Measurements from ENCODE around the gene P2RY13.

DNA sequence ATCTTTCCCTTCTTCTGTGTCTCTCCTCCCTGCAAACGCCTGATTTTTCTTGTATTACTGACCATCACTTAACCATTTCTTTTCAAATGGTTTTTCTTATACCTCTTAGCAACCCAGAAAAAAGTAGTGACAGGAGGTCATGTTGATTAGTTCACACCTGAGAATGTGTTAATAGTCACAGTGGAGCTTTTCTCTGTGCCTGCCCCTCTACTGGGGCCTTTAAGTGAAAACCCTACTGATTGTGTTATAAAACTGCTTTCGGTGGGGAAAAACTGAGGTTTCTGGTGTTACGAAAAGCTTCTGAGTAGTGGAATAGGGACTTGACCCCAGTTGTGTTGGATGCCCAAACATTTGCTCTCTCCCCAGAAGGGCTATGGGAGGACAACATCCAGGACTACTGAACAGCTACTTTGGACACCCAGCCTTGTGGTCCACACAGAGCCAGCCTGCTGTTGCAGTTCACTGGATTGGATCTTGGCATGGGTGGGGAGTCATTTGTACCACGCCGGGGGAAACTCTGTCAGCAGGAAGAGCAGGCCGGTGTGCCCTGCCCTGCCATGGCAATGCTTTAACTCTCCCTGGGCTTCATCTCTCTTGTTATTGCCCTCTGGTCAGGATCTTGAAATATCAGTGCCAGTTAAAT is 23.1 kb downstream of the P2RY13 start:
- TF ChIP-seq, protein P1, sequence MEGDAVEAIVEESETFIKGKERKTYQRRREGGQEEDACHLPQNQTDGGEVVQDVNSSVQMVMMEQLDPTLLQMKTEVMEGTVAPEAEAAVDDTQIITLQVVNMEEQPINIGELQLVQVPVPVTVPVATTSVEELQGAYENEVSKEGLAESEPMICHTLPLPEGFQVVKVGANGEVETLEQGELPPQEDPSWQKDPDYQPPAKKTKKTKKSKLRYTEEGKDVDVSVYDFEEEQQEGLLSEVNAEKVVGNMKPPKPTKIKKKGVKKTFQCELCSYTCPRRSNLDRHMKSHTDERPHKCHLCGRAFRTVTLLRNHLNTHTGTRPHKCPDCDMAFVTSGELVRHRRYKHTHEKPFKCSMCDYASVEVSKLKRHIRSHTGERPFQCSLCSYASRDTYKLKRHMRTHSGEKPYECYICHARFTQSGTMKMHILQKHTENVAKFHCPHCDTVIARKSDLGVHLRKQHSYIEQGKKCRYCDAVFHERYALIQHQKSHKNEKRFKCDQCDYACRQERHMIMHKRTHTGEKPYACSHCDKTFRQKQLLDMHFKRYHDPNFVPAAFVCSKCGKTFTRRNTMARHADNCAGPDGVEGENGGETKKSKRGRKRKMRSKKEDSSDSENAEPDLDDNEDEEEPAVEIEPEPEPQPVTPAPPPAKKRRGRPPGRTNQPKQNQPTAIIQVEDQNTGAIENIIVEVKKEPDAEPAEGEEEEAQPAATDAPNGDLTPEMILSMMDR (IDR thresholded peaks at IDR 0.05), result no peak
- TF ChIP-seq POLR2A (IDR thresholded peaks at IDR 0.05), result no peak

Measured in lower leg skin (tissue), 3 donors.